Ovary (tissue), 3 donors: ENCODE measurements around the gene CLDN9.

Source experiments
- EP300 ChIP-seq: sonication (generic); formaldehyde crosslinking; IDR thresholded peaks from one replicate; pipeline ENCODE4 v1.6.1; 2017; ENCODE audit warnings: antibody characterized with exemption
- TF ChIP-seq, protein P1 (sequence below), 3 donors: fragments of 450-650 bp in 2 of 3; fragments of 200-600 bp in 1 of 3; IDR thresholded peaks; one replicate each; pipeline versions ENCODE4 v1.5.1 to v1.8.0; 2016 to 2022; ENCODE audit warnings: antibody characterized with exemption in 3 of 3, mild to moderate bottlenecking in 1 of 3
- donor health status: DM: no; HTN: no; CAD: no.

DNA sequence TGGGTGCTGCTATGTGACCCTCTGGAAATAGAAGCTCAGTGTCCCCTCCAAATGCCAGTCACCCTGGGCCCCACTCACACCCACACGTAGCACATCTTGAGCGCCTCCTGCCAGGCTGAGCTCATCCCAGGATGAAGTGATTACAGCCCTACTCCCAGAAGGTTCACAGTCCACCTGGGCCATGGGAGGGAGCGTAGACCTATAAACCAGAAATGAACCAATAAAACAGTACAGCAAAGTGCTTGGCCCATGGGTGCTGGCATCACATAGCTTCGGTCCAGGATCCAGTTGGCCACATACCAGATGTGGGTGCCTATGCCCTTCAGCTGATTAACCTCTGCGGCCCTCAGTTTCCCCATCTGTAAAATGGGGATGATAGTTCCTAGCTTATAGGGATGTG lies 26.2 kb downstream of the CLDN9 start:
- TF ChIP-seq, protein P1, sequence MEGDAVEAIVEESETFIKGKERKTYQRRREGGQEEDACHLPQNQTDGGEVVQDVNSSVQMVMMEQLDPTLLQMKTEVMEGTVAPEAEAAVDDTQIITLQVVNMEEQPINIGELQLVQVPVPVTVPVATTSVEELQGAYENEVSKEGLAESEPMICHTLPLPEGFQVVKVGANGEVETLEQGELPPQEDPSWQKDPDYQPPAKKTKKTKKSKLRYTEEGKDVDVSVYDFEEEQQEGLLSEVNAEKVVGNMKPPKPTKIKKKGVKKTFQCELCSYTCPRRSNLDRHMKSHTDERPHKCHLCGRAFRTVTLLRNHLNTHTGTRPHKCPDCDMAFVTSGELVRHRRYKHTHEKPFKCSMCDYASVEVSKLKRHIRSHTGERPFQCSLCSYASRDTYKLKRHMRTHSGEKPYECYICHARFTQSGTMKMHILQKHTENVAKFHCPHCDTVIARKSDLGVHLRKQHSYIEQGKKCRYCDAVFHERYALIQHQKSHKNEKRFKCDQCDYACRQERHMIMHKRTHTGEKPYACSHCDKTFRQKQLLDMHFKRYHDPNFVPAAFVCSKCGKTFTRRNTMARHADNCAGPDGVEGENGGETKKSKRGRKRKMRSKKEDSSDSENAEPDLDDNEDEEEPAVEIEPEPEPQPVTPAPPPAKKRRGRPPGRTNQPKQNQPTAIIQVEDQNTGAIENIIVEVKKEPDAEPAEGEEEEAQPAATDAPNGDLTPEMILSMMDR (IDR thresholded peaks at IDR 0.05): no peak
- no peak for TF ChIP-seq EP300
